HL-60 (cell line): ENCODE data around the gene SEZ6.

Experiments used
- DNase-seq, 2 experiments: peaks; one replicate each; pipeline ENCODE4 v3.0.0-alpha.2; 2010 to 2020; ENCODE audit warnings: low read depth in 1 of 2, low spot score in 1 of 2
- H3K27ac ChIP-seq: fragments of 250-450 bp; sonication (Bioruptor Pico); replicated peaks from 2 replicates; pipeline ENCODE4 v1.5.1; 2020; ENCODE audit warnings: mild to moderate bottlenecking, moderate library complexity
- H3K27me3 ChIP-seq: fragments of 250-450 bp; sonication (Bioruptor Pico); 2 replicates; pipeline ENCODE4 v1.5.1; 2021; ENCODE audit warnings: mild to moderate bottlenecking, moderate library complexity; ENCODE audit not compliant: insufficient read depth, poor library complexity, severe bottlenecking
- H3K4me3 ChIP-seq: replicated peaks from 2 replicates; pipeline ENCODE4 v1.5.1; 2011; ENCODE audit warnings: mild to moderate bottlenecking, control low read depth, low read length; ENCODE audit not compliant: insufficient read depth
- GABPA ChIP-seq: IDR thresholded peaks from 2 replicates; pipeline ENCODE4 v1.6.1; 2012; ENCODE audit warnings: low read depth
- POLR2AphosphoS5 ChIP-seq: IDR thresholded peaks from 2 replicates; pipeline ENCODE4 v1.6.1; 2012; ENCODE audit warnings: low read depth
- SPI1 ChIP-seq: IDR thresholded peaks from 2 replicates; pipeline ENCODE4 v1.6.1; 2012; ENCODE audit warnings: low read depth, mild to moderate bottlenecking, borderline replicate concordance
- TF ChIP-seq, protein P1 (sequence below): IDR thresholded peaks from 2 replicates; pipeline ENCODE4 v1.6.1; 2012; ENCODE audit warnings: low read depth; ENCODE audit not compliant: insufficient replicate concordance
- TF ChIP-seq, protein P2 (sequence below): IDR thresholded peaks from one replicate; pipeline ENCODE4 v1.5.1; 2011; ENCODE audit warnings: low read length, control low read depth, inconsistent platforms; ENCODE audit not compliant: insufficient read depth

The SEZ6 gene

DNA sequence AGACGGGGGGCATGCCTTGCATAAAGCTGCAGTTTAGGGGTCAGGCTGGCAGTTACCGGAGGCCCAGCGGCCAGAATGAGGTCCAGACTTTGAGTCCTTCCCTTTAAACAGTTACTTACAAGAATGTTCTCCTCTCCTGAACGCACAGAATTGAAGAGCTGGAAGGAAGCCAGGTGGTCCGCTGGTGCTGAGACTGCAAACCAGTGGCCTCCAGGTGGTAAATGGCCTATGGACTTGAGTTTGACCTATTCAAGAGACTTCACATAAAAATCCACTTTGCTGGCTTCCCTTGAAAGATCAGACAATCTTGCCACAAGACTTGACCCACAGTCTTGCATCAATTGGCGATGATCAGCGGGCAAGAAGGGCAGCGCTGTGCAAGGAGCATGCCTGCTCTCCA is 14.7 kb upstream of the SEZ6 start:
- H3K4me3 ChIP-seq, result no peak overlapping the region
- TF ChIP-seq, protein P1, sequence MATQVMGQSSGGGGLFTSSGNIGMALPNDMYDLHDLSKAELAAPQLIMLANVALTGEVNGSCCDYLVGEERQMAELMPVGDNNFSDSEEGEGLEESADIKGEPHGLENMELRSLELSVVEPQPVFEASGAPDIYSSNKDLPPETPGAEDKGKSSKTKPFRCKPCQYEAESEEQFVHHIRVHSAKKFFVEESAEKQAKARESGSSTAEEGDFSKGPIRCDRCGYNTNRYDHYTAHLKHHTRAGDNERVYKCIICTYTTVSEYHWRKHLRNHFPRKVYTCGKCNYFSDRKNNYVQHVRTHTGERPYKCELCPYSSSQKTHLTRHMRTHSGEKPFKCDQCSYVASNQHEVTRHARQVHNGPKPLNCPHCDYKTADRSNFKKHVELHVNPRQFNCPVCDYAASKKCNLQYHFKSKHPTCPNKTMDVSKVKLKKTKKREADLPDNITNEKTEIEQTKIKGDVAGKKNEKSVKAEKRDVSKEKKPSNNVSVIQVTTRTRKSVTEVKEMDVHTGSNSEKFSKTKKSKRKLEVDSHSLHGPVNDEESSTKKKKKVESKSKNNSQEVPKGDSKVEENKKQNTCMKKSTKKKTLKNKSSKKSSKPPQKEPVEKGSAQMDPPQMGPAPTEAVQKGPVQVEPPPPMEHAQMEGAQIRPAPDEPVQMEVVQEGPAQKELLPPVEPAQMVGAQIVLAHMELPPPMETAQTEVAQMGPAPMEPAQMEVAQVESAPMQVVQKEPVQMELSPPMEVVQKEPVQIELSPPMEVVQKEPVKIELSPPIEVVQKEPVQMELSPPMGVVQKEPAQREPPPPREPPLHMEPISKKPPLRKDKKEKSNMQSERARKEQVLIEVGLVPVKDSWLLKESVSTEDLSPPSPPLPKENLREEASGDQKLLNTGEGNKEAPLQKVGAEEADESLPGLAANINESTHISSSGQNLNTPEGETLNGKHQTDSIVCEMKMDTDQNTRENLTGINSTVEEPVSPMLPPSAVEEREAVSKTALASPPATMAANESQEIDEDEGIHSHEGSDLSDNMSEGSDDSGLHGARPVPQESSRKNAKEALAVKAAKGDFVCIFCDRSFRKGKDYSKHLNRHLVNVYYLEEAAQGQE, result no peak
- no peak overlapping the region for H3K27ac ChIP-seq
- no peak for DNase-seq
- peaks cover 4% of the 10 kb centered on the region for H3K27me3 ChIP-seq

DNA sequence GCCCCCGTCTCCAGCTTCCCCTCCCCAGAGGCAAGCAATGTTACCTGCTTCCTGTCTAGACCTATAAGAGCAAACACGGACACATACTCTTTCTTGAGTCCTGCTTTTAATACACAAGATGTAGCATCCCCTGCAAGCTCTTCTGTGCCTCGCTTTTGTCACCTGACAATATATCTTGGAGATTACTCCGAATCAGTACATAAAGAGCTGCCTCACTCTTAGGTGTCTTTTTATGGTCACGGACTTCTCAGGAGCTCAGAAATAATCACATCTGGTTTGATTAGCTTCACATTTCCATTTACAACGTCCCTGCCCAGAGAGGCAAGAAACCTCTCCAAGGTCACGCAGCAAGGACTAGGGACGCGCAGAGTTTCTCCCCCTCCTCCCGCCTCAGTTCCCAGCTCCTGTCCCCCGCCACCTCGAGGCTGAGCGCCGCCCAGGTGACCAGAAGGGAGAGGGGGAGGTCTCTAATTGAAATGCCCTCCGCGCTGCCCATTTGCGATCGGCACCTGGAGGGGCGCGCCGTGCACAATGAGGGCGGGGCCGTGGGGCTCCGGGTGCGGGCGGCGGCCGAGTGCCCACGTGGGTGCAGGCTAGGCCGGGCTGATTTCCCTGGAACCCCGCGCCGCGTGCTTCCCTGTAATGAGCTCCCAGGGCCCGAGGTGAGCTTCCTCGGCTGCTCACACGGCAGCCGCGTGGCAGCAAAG is 13.8 kb upstream of the SEZ6 start:
- TF ChIP-seq GABPA, result no peak
- TF ChIP-seq SPI1, result no peak
- TF ChIP-seq, protein P2, sequence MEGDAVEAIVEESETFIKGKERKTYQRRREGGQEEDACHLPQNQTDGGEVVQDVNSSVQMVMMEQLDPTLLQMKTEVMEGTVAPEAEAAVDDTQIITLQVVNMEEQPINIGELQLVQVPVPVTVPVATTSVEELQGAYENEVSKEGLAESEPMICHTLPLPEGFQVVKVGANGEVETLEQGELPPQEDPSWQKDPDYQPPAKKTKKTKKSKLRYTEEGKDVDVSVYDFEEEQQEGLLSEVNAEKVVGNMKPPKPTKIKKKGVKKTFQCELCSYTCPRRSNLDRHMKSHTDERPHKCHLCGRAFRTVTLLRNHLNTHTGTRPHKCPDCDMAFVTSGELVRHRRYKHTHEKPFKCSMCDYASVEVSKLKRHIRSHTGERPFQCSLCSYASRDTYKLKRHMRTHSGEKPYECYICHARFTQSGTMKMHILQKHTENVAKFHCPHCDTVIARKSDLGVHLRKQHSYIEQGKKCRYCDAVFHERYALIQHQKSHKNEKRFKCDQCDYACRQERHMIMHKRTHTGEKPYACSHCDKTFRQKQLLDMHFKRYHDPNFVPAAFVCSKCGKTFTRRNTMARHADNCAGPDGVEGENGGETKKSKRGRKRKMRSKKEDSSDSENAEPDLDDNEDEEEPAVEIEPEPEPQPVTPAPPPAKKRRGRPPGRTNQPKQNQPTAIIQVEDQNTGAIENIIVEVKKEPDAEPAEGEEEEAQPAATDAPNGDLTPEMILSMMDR, result no peak
- TF ChIP-seq, protein P1, result no peak
- TF ChIP-seq POLR2AphosphoS5, result no peak
- Histone ChIP-seq H3K27me3 (peaks cover 4% of the 10 kb centered on the region), H3K27ac (no peak overlapping the region), H3K4me3 (no peak overlapping the region)
- no peak for DNase-seq

DNA sequence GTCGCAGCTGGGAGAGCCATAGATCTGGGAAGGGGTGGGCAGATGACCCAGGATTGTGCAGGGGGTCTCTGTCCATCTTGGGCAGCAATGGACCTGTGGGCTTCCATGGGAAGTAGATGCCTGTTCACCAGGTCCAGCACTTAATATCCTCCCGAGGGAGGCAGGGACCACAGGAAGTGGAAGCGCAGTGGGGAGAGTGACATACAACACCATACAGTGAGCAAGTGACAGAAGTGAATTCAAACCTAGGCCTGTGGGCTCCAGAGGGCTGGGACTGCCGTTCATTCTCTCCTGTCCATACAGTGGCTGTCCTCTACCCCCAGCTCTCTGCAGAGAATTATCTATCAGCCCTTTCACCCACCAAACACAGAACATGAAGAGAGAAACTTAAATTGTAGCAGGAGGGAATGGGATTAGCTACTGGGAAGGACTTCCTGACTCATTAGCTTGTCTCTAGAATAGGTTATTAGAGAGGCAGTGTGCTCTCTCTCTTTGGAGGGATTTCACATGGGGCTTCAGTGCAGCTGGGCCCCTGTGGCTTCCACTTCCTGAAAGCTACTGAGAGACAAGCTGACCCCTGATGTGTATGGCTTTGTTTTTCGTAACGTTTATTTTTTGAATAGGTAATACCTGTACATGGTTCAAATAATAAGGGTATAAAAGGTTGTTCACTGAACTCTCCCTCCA is 13.1 kb upstream of the SEZ6 start:
- TF ChIP-seq, protein P1, result no peak
- TF ChIP-seq GABPA, result 0 out of 2 replicates have a peak, but pooled peaks have one; percentile 31
- TF ChIP-seq POLR2AphosphoS5, result no peak
- TF ChIP-seq, protein P2, result no peak
- TF ChIP-seq SPI1, result peak; percentile 20; the same call in 1 of the 2 replicates
- H3K27me3 ChIP-seq, result peaks cover 4% of the 10 kb centered on the region
- H3K4me3 ChIP-seq, result no peak overlapping the region
- no peak overlapping the region for H3K27ac ChIP-seq
- DNase-seq, result no peak
